ENCODE measurements around the gene EYA3.

DNA sequence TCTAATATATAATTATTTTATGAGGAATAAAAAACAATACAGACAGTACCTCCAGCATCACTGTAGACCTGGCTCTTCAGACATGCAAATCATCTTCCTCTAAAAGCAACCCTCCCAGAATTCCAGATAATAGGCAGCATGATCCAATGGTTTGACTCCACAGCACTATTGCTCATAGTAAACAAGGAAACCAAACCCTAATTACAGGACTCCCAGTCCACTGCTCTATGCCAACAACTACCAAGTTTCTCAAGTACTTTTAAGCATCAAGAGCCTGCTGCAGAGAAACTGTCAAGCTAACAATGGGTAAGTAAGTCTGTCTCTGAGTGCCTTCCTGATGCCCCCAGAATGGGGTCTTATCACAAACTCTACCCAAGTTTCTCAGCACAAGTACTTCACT, 57.2 kb downstream of the EYA3 start:
- TF ChIP-seq, protein P1, sequence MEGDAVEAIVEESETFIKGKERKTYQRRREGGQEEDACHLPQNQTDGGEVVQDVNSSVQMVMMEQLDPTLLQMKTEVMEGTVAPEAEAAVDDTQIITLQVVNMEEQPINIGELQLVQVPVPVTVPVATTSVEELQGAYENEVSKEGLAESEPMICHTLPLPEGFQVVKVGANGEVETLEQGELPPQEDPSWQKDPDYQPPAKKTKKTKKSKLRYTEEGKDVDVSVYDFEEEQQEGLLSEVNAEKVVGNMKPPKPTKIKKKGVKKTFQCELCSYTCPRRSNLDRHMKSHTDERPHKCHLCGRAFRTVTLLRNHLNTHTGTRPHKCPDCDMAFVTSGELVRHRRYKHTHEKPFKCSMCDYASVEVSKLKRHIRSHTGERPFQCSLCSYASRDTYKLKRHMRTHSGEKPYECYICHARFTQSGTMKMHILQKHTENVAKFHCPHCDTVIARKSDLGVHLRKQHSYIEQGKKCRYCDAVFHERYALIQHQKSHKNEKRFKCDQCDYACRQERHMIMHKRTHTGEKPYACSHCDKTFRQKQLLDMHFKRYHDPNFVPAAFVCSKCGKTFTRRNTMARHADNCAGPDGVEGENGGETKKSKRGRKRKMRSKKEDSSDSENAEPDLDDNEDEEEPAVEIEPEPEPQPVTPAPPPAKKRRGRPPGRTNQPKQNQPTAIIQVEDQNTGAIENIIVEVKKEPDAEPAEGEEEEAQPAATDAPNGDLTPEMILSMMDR (IDR thresholded peaks at IDR 0.05; ENCODE audit: low read depth, low read length): no peak
- TF ChIP-seq POLR2A (IDR thresholded peaks at IDR 0.05; ENCODE audit: extremely low read depth, insufficient read length): no peak
